Activated T-helper 2 cell treated with anti-CD3 and anti-CD28 coated beads, Interferon-gamma antibody, Interleukin-2, Interleukin-4, amounts not matched to agents 10 μg/mL and 5 μg/mL and 100 μg/mL, durations not matched to agents 14 hours and 24 hours and 36 hours (primary cell): ENCODE data around the gene PPP2R5D. TPM values are rescaled to one million over a fixed set of nuclear protein-coding genes. Genes with fewer than 3 reads are reported as not detected.
A peak's percentile ranks its signal among the peaks of the same experiment; 100 is the strongest.

ENCODE experiments used
- DNase-seq: peaks from one replicate; pipeline ENCODE4 v3.0.0; 2021; ENCODE audit warnings: low spot score
- H3K27ac Mint-ChIP-seq: one replicate; pipeline ENCODE4 v1.8.0; 2021; ENCODE audit warnings: mixed read lengths
- H3K27me3 Mint-ChIP-seq: one replicate; pipeline ENCODE4 v1.8.0; 2021; ENCODE audit warnings: low read depth, mixed read lengths
- H3K36me3 Mint-ChIP-seq: one replicate; pipeline ENCODE4 v1.8.0; 2021; ENCODE audit warnings: low read depth, mixed read lengths
- H3K4me1 Mint-ChIP-seq: one replicate; pipeline ENCODE4 v1.8.0; 2021; ENCODE audit warnings: low read depth, mixed read lengths
- H3K4me3 Mint-ChIP-seq: one replicate; pipeline ENCODE4 v1.8.0; 2021; ENCODE audit warnings: low read depth, mild to moderate bottlenecking, moderate library complexity, mixed read lengths
- H3K9me3 Mint-ChIP-seq: one replicate; pipeline ENCODE4 v1.8.0; 2021; ENCODE audit warnings: mixed read lengths
- intact Hi-C: fragments of 100-400 bp; cut with micrococcal nuclease; formaldehyde crosslinking; loops from one replicate; pipeline ENCODE4 v1.15.1; 2023
- total RNA-seq: library from RNA; stranded (reverse); gene quantifications from 2 replicates; pipeline ENCODE4 v1.2.3, GENCODE V29; 2022

The PPP2R5D gene
- total RNA-seq, 1 donor from 2014 or later = 63.2 TPM

DNA sequence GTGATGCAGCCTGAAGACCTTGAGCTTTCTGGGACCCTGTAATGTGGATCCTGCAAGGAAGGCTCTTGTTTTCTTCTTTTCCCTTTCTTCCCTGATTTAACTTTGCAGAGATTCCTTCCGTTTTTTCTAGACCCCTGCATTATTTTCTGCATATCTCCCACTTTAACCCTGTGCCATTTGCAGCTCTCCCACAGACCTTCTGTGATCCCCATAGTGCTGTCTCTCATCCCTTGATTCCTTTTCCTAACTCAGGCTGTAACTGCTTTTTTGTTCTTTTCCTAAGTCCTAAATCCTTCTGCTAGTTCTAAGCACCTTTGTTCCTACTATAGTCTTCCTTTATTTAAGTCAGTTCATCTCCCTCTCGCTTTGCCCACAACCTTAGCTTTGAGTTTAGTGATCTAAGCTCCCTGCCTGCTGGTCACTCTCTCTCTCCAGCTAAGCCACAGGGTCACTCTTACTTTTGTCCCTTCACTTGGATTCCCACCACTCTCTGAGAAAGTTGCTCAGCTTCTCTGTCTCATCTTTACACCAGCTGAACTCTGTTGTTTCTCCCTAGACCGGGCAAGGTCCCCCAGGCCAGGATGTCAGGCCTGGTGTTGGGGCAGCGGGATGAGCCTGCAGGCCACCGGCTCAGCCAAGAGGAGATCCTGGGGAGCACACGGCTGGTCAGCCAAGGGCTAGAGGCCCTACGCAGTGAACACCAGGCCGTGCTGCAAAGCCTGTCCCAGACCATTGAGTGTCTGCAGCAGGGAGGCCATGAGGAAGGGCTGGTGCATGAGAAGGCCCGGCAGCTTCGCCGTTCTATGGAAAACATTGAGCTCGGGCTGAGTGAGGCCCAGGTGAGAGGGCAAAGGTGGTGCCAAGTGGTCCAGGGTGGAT lies 76.6 kb downstream of the PPP2R5D start:
- peak overlapping the region; percentile 93 for H3K4me3 Mint-ChIP-seq
- H3K27me3 Mint-ChIP-seq = no peaks in the 10 kb centered on the region
- intact Hi-C loops = no loop called here
- H3K4me1 Mint-ChIP-seq = peaks cover 28% of the 10 kb centered on the region
- peaks cover 17% of the 10 kb centered on the region for H3K36me3 Mint-ChIP-seq
- peak overlapping the region; percentile 56 for H3K27ac Mint-ChIP-seq
- no peaks in the 10 kb centered on the region for H3K9me3 Mint-ChIP-seq
- no peak for DNase-seq

DNA sequence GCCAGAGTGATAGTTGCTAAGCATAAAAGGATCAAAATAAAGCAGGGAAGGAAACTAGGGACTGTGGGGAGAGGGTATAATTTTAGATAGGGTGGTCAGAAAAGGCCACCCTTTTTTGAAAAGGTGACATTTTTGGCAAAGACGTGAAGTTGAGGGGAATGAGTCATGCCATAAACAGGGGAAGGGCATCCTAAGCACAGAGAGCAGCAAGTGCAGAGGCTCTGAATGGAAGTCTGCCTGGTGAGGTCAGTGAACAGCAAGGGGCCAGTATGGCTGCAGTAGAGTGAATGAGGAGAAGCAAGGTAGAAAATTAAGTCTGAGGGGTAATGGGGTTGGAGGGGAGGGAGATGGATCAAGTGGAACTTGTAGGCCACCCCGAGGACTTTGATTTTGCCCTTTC lies 77.5 kb downstream of the PPP2R5D start:
- Mint-ChIP-seq H3K27ac (no peak overlapping the region), H3K36me3 (peaks cover 13% of the 10 kb centered on the region), H3K9me3 (no peaks in the 10 kb centered on the region), H3K4me3 (no peak overlapping the region), H3K27me3 (no peaks in the 10 kb centered on the region), H3K4me1 (peaks cover 28% of the 10 kb centered on the region)
- no peak for DNase-seq
- intact Hi-C loops = no loop called here

Other genes with a start within 250 kb of the PPP2R5D start
- gene TBCC, start 238.5 kb upstream of the PPP2R5D start, total RNA-seq = 17.7 and 19.5 TPM in 2 replicates
- 14.2 and 14.4 TPM in 2 replicates for gene BICRAL, start 202.5 kb upstream of the PPP2R5D start, total RNA-seq
- gene RPL7L1, start 105.0 kb upstream of the PPP2R5D start, total RNA-seq = 149 and 151 TPM in 2 replicates
- gene PTCRA, start 68.5 kb upstream of the PPP2R5D start, total RNA-seq = not detected in 2 replicates
- gene CNPY3, start 55.1 kb upstream of the PPP2R5D start, total RNA-seq = 51.3 and 53.1 TPM in 2 replicates
- 0.62 and 0.69 TPM in 2 replicates for gene GNMT, start 23.8 kb upstream of the PPP2R5D start, total RNA-seq
- 26.0 and 27.8 TPM in 2 replicates for gene PEX6, start 5.4 kb upstream of the PPP2R5D start, total RNA-seq
- gene MEA1, start 29.4 kb downstream of the PPP2R5D start, total RNA-seq = 90.9 and 91.2 TPM in 2 replicates
- 71.2 and 74.6 TPM in 2 replicates for gene KLHDC3, start 29.7 kb downstream of the PPP2R5D start, total RNA-seq
- 71.4 and 78.4 TPM in 2 replicates for gene RRP36, start 37.1 kb downstream of the PPP2R5D start, total RNA-seq
- gene CUL7, start 69.3 kb downstream of the PPP2R5D start, total RNA-seq = 26.0 and 27.3 TPM in 2 replicates
- 76.0 and 76.6 TPM in 2 replicates for gene MRPL2, start 74.9 kb downstream of the PPP2R5D start, total RNA-seq
- 11.7 and 14.1 TPM in 2 replicates for gene KLC4, start 75.1 kb downstream of the PPP2R5D start, total RNA-seq
- 3.7 TPM in 2 replicates for gene PTK7, start 91.7 kb downstream of the PPP2R5D start, total RNA-seq
- 50.9 and 52.0 TPM in 2 replicates for gene SRF, start 186.7 kb downstream of the PPP2R5D start, total RNA-seq
- gene CUL9, start 197.6 kb downstream of the PPP2R5D start, total RNA-seq = 34.3 and 37.4 TPM in 2 replicates
- gene DNPH1, start 244.9 kb downstream of the PPP2R5D start, total RNA-seq = 70.5 and 76.7 TPM in 2 replicates